Inferior parietal cortex (tissue), 1 donor: Measurements from ENCODE around the gene RBPJL.

Experiments
- DNase-seq: peaks from one replicate; pipeline ENCODE4 v3.0.0-alpha.2; 2016; ENCODE audit errors: extremely low spot score

The RBPJL gene

GRCh38 chr20:45293041-45294002, 13.3 kb upstream of the RBPJL start:
- DNase-seq: peak; percentile 79

- DNase-seq: no peak
Observed at GRCh38 chr20:45294003-45294368, 12.7 kb upstream of the RBPJL start.

- DNase-seq: no peak
Observed at GRCh38 chr20:45294659-45295058, 12.0 kb upstream of the RBPJL start.

- no peak for DNase-seq
Observed at GRCh38 chr20:45297786-45298497, 8.7 kb upstream of the RBPJL start.

GRCh38 chr20:45299786-45300185, 6.9 kb upstream of the RBPJL start:
- no peak for DNase-seq

GRCh38 chr20:45300961-45301360, 5.7 kb upstream of the RBPJL start:
- DNase-seq: no peak

- no peak for DNase-seq
Observed at GRCh38 chr20:45301824-45302271, 4.8 kb upstream of the RBPJL start.

- no peak for DNase-seq
Observed at GRCh38 chr20:45303586-45304463, 2.8 kb upstream of the RBPJL start.

GRCh38 chr20:45304464-45304999, 2.1 kb upstream of the RBPJL start:
- DNase-seq: no peak

GRCh38 chr20:45305262-45305661, 1.4 kb upstream of the RBPJL start:
- no peak for DNase-seq

GRCh38 chr20:45307076-45307640, 518 bp downstream of the RBPJL start:
- no peak for DNase-seq

- DNase-seq: no peak
Observed at GRCh38 chr20:45308117-45308778, 1.6 kb downstream of the RBPJL start, which contains the start of gene MATN4. Gene MATN4, minus strand, starts transcription at chr20:45308299. Its CDS starts 2,717 bp downstream, at chr20:45305582.

- DNase-seq: no peak
Observed at GRCh38 chr20:45309075-45309474, 2.4 kb downstream of the RBPJL start.

GRCh38 chr20:45311589-45312211, 5.1 kb downstream of the RBPJL start:
- peak; percentile 37 for DNase-seq

- no peak for DNase-seq
Observed at GRCh38 chr20:45312241-45312640, 5.6 kb downstream of the RBPJL start.

- no peak for DNase-seq
Observed at GRCh38 chr20:45313065-45313695, 6.5 kb downstream of the RBPJL start.

GRCh38 chr20:45313943-45314342, 7.3 kb downstream of the RBPJL start:
- no peak for DNase-seq

GRCh38 chr20:45315672-45316071, 9.0 kb downstream of the RBPJL start:
- DNase-seq: no peak
